H9 (cell line): ENCODE measurements around the gene HIGD1B. TPM values are rescaled to one million over a fixed set of nuclear protein-coding genes. Genes with fewer than 3 reads are reported as not detected.

Source experiments
- DNase-seq: peaks from one replicate; pipeline ENCODE4 v3.0.0-alpha.2; 2017
- H2AFZ ChIP-seq: one replicate; pipeline ENCODE4 v1.6.1; 2013; ENCODE audit warnings: mild to moderate bottlenecking, low read length, control low read depth, moderate library complexity
- H2AK5ac ChIP-seq: 2 replicates; pipeline ENCODE4 v1.6.1; 2013; ENCODE audit warnings: low read length, control low read depth, mixed read lengths; ENCODE audit not compliant: insufficient read length
- H2BK120ac ChIP-seq: one replicate; pipeline ENCODE4 v1.6.1; 2013; ENCODE audit warnings: low read depth, mild to moderate bottlenecking, low read length, control low read depth, inconsistent platforms; ENCODE audit not compliant: poor library complexity, severe bottlenecking
- H2BK12ac ChIP-seq: 2 replicates; pipeline ENCODE4 v1.6.1; 2013; ENCODE audit warnings: low read length, control low read depth, mixed read lengths, low read depth; ENCODE audit not compliant: insufficient read length
- H2BK15ac ChIP-seq: 2 replicates; pipeline ENCODE4 v1.6.1; 2013; ENCODE audit warnings: low read depth, low read length, control low read depth
- H2BK20ac ChIP-seq: one replicate; pipeline ENCODE4 v1.6.1; 2013; ENCODE audit warnings: low read depth, mild to moderate bottlenecking, low read length, control low read depth, inconsistent platforms; ENCODE audit not compliant: poor library complexity, severe bottlenecking
- H2BK5ac ChIP-seq: 2 replicates; pipeline ENCODE4 v1.6.1; 2013; ENCODE audit warnings: low read length, control low read depth, mixed read lengths; ENCODE audit not compliant: insufficient read length
- H3K14ac ChIP-seq: 2 replicates; pipeline ENCODE4 v1.6.1; 2013; ENCODE audit warnings: low read length, control low read depth; ENCODE audit not compliant: insufficient read depth
- H3K18ac ChIP-seq: 2 replicates; pipeline ENCODE4 v1.6.1; 2013; ENCODE audit warnings: low read depth, mild to moderate bottlenecking, mixed read lengths, low read length, control low read depth; ENCODE audit not compliant: insufficient read length
- H3K23ac ChIP-seq: 2 replicates; pipeline ENCODE4 v1.6.1; 2013; ENCODE audit warnings: low read length, control low read depth, mixed read lengths, low read depth; ENCODE audit not compliant: insufficient read length
- H3K23me2 ChIP-seq: 2 replicates; pipeline ENCODE4 v1.6.1; 2013; ENCODE audit warnings: low read depth, mild to moderate bottlenecking, mixed read lengths, low read length, control low read depth; ENCODE audit not compliant: insufficient read length, poor library complexity, severe bottlenecking
- H3K27ac ChIP-seq: 2 replicates; pipeline ENCODE4 v1.5.1; 2013; ENCODE audit warnings: low read length, control low read depth, mixed read lengths, low read depth; ENCODE audit not compliant: insufficient read length
- H3K27me3 ChIP-seq: 2 replicates; pipeline ENCODE4 v1.6.1; 2013; ENCODE audit warnings: low read length, control low read depth, inconsistent platforms; ENCODE audit not compliant: insufficient read depth
- H3K4ac ChIP-seq: 2 replicates; pipeline ENCODE4 v1.6.1; 2013; ENCODE audit warnings: low read depth, mild to moderate bottlenecking, control low read depth, inconsistent platforms, low read length, moderate library complexity
- H3K4me1 ChIP-seq: 2 replicates; pipeline ENCODE4 v1.6.1; 2013; ENCODE audit warnings: low read length, control low read depth, inconsistent platforms; ENCODE audit not compliant: insufficient read depth
- H3K4me2 ChIP-seq: 2 replicates; pipeline ENCODE4 v1.6.1; 2013; ENCODE audit warnings: low read length, control low read depth, mixed read lengths; ENCODE audit not compliant: insufficient read length, insufficient read depth
- H3K56ac ChIP-seq: 2 replicates; pipeline ENCODE4 v1.6.1; 2013; ENCODE audit warnings: low read depth, mild to moderate bottlenecking, mixed read lengths, low read length, control low read depth; ENCODE audit not compliant: insufficient read length
- H3K79me1 ChIP-seq: 2 replicates; pipeline ENCODE4 v1.6.1; 2013; ENCODE audit warnings: low read depth, mild to moderate bottlenecking, moderate library complexity, low read length, control low read depth, inconsistent platforms; ENCODE audit not compliant: insufficient read depth, poor library complexity, severe bottlenecking
- H3K79me2 ChIP-seq: 2 replicates; pipeline ENCODE4 v1.6.1; 2013; ENCODE audit warnings: low read length, control low read depth, inconsistent platforms; ENCODE audit not compliant: insufficient read depth
- H3K9ac ChIP-seq: 2 replicates; pipeline ENCODE4 v1.6.1; 2013; ENCODE audit warnings: low read length, control low read depth, mixed read lengths; ENCODE audit not compliant: insufficient read length; ENCODE audit errors: extremely low read depth
- H3K9me3 ChIP-seq: one replicate; pipeline ENCODE4 v1.6.1; 2013; ENCODE audit warnings: low read depth, low read length, inconsistent platforms; ENCODE audit not compliant: control insufficient read depth
- H3T11ph ChIP-seq: one replicate; pipeline ENCODE4 v1.6.1; 2013; ENCODE audit warnings: mild to moderate bottlenecking, low read length, control low read depth, inconsistent platforms
- H4K20me1 ChIP-seq: one replicate; pipeline ENCODE4 v1.6.1; 2013; ENCODE audit not compliant: control insufficient read depth, insufficient read length, insufficient read depth
- H4K5ac ChIP-seq: 2 replicates; pipeline ENCODE4 v1.6.1; 2013; ENCODE audit warnings: low read depth, mild to moderate bottlenecking, mixed read lengths, low read length, control low read depth; ENCODE audit not compliant: insufficient read length
- H4K8ac ChIP-seq: replicated peaks from 2 replicates; pipeline ENCODE4 v1.6.1; 2013; ENCODE audit warnings: low read length, control low read depth, mixed read lengths, low read depth; ENCODE audit not compliant: insufficient read length
- H4K91ac ChIP-seq: 2 replicates; pipeline ENCODE4 v1.6.1; 2013; ENCODE audit warnings: low read depth, mild to moderate bottlenecking, moderate library complexity, mixed read lengths, low read length, control low read depth; ENCODE audit not compliant: insufficient read length
- H3K27ac Mint-ChIP-seq, 3 experiments: 2 replicates in 2 of 3; 3 replicates in 1 of 3; pipeline ENCODE4 v1.8.0; 2020 to 2021; ENCODE audit warnings: mixed read lengths in 3 of 3, mild to moderate bottlenecking in 1 of 3, moderate library complexity in 1 of 3
- H3K27me3 Mint-ChIP-seq: 2 replicates; pipeline ENCODE4 v1.8.0; 2021; ENCODE audit warnings: low read depth, mild to moderate bottlenecking, moderate library complexity, mixed read lengths
- H3K36me3 Mint-ChIP-seq, 3 experiments: 2 replicates in 2 of 3; 3 replicates in 1 of 3; pipeline ENCODE4 v1.8.0; 2020 to 2021; ENCODE audit warnings: low read depth in 3 of 3, mixed read lengths in 3 of 3; ENCODE audit not compliant: insufficient read depth in 1 of 3
- H3K4me1 Mint-ChIP-seq, 2 experiments: 2 replicates each; pipeline ENCODE4 v1.8.0; 2020; ENCODE audit warnings: mixed read lengths in 2 of 2
- H3K4me3 Mint-ChIP-seq, 2 experiments: 2 replicates in 1 of 2; 3 replicates in 1 of 2; pipeline ENCODE4 v1.8.0; 2020 to 2021; ENCODE audit warnings: mild to moderate bottlenecking in 2 of 2, mixed read lengths in 2 of 2, moderate library complexity in 1 of 2
- H3K9me3 Mint-ChIP-seq, 2 experiments: 2 replicates in 1 of 2; 3 replicates in 1 of 2; pipeline ENCODE4 v1.8.0; 2020; ENCODE audit warnings: mild to moderate bottlenecking in 2 of 2, mixed read lengths in 2 of 2, moderate library complexity in 1 of 2
- WGBS: extraction: QIAGEN DNeasy Blood & Tissue Kit; methylation state at CpG from one replicate; pipeline ENCODE4 v1.1.7; 2013; ENCODE audit warnings: missing lambda C conversion rate, low lambda C conversion rate, mixed read lengths; ENCODE audit not compliant: insufficient read length; ENCODE audit errors: extremely low coverage; 5-methylcytosine and 5-hydroxymethylcytosine counted together
- total RNA-seq: library from RNA; stranded (reverse); gene quantifications from 2 replicates; pipeline ENCODE4 v1.2.1, GENCODE V29; 2021
- TF ChIP-seq, protein P1 (sequence below): fragments of 200-600 bp; sonication (generic); conservative IDR thresholded peaks from 3 replicates; pipeline ENCODE4 v1.8.0; 2021; ENCODE audit warnings: antibody characterized with exemption, mild to moderate bottlenecking

Gene HIGD1B
- total RNA-seq, 1 experiment from 2014 or later, result not detected

DNA sequence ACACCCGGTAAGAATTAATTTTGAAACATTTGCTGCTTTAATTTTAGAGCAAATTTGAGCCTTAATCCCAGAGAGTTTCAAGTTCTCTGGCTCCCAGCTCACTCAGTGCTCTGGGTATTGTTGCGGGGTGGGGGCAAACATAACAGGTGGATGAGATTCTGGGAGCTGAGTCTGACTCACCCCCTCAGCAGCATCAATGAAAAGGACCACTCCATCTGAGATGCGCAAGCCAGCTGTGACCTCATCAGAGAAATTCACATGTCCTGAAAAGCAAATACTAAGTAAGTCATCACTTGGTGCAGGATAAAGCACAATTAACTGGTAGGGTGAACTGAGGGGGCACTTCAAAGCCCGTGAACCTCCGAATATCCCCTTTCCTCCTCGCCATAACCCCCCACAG, 31.7 kb downstream of the HIGD1B start:
- Histone ChIP-seq H3K4me1 (no peaks in the 10 kb centered on the region), H3K27me3 (no peaks in the 10 kb centered on the region), H3K56ac (no peak overlapping the region), H3T11ph (no peak overlapping the region), H3K27ac (no peak overlapping the region), H3K23me2 (no peaks in the 10 kb centered on the region), H3K9me3 (no peaks in the 10 kb centered on the region), H3K14ac (no peak overlapping the region), H2BK12ac (no peak overlapping the region), H3K23ac (no peak overlapping the region), H3K4ac (no peak overlapping the region), H3K79me1 (no peaks in the 10 kb centered on the region), H4K91ac (no peak overlapping the region), H2BK15ac (no peak overlapping the region), H2BK5ac (no peak overlapping the region), H4K20me1 (no peaks in the 10 kb centered on the region), H2BK120ac (no peak overlapping the region), H2BK20ac (no peak overlapping the region), H2AK5ac (no peak overlapping the region), H3K4me2 (no peak overlapping the region), H3K18ac (no peak overlapping the region), H4K8ac (no peak overlapping the region), H2AFZ (no peak overlapping the region), H4K5ac (no peak overlapping the region), H3K9ac (no peak overlapping the region), H3K79me2 (no peaks in the 10 kb centered on the region)
- Mint-ChIP-seq H3K4me1 (no peaks in the 10 kb centered on the region), H3K36me3 (peaks cover 39 to 85% (median 71%) of the 10 kb centered on the region in 3 experiments), H3K27ac (no peak overlapping the region), H3K27me3 (no peaks in the 10 kb centered on the region), H3K4me3 (no peak overlapping the region), H3K9me3 (no peaks in the 10 kb centered on the region)
- no CpG with 5 or more reads among the region's 6 CpGs for WGBS
- TF ChIP-seq, protein P1, sequence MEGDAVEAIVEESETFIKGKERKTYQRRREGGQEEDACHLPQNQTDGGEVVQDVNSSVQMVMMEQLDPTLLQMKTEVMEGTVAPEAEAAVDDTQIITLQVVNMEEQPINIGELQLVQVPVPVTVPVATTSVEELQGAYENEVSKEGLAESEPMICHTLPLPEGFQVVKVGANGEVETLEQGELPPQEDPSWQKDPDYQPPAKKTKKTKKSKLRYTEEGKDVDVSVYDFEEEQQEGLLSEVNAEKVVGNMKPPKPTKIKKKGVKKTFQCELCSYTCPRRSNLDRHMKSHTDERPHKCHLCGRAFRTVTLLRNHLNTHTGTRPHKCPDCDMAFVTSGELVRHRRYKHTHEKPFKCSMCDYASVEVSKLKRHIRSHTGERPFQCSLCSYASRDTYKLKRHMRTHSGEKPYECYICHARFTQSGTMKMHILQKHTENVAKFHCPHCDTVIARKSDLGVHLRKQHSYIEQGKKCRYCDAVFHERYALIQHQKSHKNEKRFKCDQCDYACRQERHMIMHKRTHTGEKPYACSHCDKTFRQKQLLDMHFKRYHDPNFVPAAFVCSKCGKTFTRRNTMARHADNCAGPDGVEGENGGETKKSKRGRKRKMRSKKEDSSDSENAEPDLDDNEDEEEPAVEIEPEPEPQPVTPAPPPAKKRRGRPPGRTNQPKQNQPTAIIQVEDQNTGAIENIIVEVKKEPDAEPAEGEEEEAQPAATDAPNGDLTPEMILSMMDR, result no peak
- no peak for DNase-seq
